Nephron progenitor cell (in vitro differentiated cells): ENCODE data around the gene STK32A.
A peak's percentile ranks its signal among the peaks of the same experiment; 100 is the strongest.

Experiments used
- DNase-seq: peaks from one replicate; pipeline ENCODE4 v3.0.0; 2021
- H3K27ac Mint-ChIP-seq: 2 replicates; pipeline ENCODE4 v1.8.0; 2021; ENCODE audit warnings: mild to moderate bottlenecking, moderate library complexity, mixed read lengths
- H3K27me3 Mint-ChIP-seq: 2 replicates; pipeline ENCODE4 v1.8.0; 2021; ENCODE audit warnings: mild to moderate bottlenecking, low read depth, mixed read lengths; ENCODE audit not compliant: poor library complexity
- H3K36me3 Mint-ChIP-seq: 2 replicates; pipeline ENCODE4 v1.8.0; 2021; ENCODE audit warnings: low read depth, mixed read lengths
- H3K4me1 Mint-ChIP-seq: 2 replicates; pipeline ENCODE4 v1.8.0; 2021; ENCODE audit warnings: mixed read lengths
- H3K4me3 Mint-ChIP-seq: 2 replicates; pipeline ENCODE4 v1.8.0; 2021; ENCODE audit warnings: mild to moderate bottlenecking, moderate library complexity, mixed read lengths
- H3K9me3 Mint-ChIP-seq: 2 replicates; pipeline ENCODE4 v1.8.0; 2021; ENCODE audit warnings: mild to moderate bottlenecking, moderate library complexity, mixed read lengths
- TF ChIP-seq, protein P1 (sequence below): fragments of 200-600 bp; sonication (generic); IDR thresholded peaks from 2 replicates; pipeline ENCODE4 v1.5.0; 2021; ENCODE audit warnings: antibody characterized with exemption

STK32A gene

GRCh38 chr5:147406636-147407035, 171.8 kb downstream of the STK32A start:
- Mint-ChIP-seq H3K27ac (no peak overlapping the region), H3K9me3 (no peaks in the 10 kb centered on the region), H3K4me1 (peaks cover 53% of the 10 kb centered on the region), H3K36me3 (peaks cover 57% of the 10 kb centered on the region), H3K4me3 (no peak overlapping the region), H3K27me3 (no peaks in the 10 kb centered on the region)
- TF ChIP-seq, protein P1, sequence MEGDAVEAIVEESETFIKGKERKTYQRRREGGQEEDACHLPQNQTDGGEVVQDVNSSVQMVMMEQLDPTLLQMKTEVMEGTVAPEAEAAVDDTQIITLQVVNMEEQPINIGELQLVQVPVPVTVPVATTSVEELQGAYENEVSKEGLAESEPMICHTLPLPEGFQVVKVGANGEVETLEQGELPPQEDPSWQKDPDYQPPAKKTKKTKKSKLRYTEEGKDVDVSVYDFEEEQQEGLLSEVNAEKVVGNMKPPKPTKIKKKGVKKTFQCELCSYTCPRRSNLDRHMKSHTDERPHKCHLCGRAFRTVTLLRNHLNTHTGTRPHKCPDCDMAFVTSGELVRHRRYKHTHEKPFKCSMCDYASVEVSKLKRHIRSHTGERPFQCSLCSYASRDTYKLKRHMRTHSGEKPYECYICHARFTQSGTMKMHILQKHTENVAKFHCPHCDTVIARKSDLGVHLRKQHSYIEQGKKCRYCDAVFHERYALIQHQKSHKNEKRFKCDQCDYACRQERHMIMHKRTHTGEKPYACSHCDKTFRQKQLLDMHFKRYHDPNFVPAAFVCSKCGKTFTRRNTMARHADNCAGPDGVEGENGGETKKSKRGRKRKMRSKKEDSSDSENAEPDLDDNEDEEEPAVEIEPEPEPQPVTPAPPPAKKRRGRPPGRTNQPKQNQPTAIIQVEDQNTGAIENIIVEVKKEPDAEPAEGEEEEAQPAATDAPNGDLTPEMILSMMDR, result no peak
- no peak for DNase-seq

GRCh38 chr5:147407094-147407681, 172.4 kb downstream of the STK32A start:
- no peaks in the 10 kb centered on the region for H3K27me3 Mint-ChIP-seq
- H3K9me3 Mint-ChIP-seq, result no peaks in the 10 kb centered on the region
- peak overlapping the region; percentile 76 for H3K27ac Mint-ChIP-seq
- no peak for DNase-seq
- TF ChIP-seq, protein P1, result no peak
- H3K4me3 Mint-ChIP-seq, result peak overlapping the region; percentile 37
- H3K4me1 Mint-ChIP-seq, result peaks cover 58% of the 10 kb centered on the region
- peaks cover 62% of the 10 kb centered on the region for H3K36me3 Mint-ChIP-seq

- Mint-ChIP-seq H3K4me1 (peaks cover 74% of the 10 kb centered on the region), H3K9me3 (no peaks in the 10 kb centered on the region), H3K4me3 (no peak overlapping the region), H3K27ac (no peak overlapping the region), H3K36me3 (peaks cover 63% of the 10 kb centered on the region), H3K27me3 (no peaks in the 10 kb centered on the region)
- TF ChIP-seq, protein P1, result no peak
- DNase-seq, result no peak
Measured at GRCh38 chr5:147408980-147409379, 174.2 kb downstream of the STK32A start.

DNA sequence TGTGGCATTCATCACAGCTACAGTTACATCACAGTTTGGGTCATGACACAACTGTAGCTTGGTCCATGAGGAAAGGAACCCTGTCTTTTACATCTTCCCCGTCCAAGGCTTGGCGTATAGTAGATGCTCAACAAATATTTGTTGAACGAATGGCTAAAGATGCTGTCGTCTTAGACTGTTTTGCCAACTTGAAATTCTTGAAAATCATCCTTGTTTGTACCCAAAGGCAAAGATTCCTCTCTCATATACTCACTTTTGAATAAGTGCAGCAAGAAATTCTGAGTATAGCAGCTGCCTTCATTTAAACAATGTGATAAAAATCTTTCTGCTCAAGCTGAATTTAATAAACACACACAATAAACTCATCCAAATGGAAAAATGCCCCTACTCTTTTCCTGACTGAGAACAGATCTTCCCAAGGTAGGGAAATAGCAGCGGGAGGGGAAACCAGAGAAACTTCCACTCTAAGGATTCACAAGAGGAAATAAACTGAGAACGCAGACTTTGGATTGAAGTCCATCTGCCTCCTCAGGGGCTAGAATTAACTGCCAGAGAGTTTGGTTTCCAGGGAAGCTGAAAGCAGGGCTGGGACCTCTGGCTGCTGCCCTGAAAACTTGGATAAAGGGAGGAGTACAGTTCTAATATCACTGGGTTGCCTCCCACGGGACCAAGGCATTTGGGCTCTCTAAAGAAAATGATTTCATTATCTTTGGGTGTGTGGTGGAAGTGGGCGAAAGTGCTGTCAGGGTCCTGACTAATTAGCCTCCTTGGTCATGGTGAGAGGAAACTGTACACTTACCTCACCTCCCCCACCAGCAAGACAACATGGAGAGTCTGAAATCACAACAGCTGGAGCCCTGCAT, 175.9 kb downstream of the STK32A start:
- Mint-ChIP-seq H3K4me3 (no peak overlapping the region), H3K9me3 (no peaks in the 10 kb centered on the region), H3K27ac (peak overlapping the region; percentile 90), H3K36me3 (peaks cover 68% of the 10 kb centered on the region), H3K4me1 (peaks cover 84% of the 10 kb centered on the region), H3K27me3 (no peaks in the 10 kb centered on the region)
- TF ChIP-seq, protein P1, result no peak
- no peak for DNase-seq

GRCh38 chr5:147411359-147412319, 176.8 kb downstream of the STK32A start:
- Mint-ChIP-seq H3K4me3 (no peak overlapping the region), H3K27ac (peak overlapping the region; percentile 90), H3K27me3 (no peaks in the 10 kb centered on the region), H3K4me1 (peaks cover 89% of the 10 kb centered on the region), H3K36me3 (peaks cover 65% of the 10 kb centered on the region), H3K9me3 (no peaks in the 10 kb centered on the region)
- TF ChIP-seq, protein P1, result no peak
- DNase-seq, result no peak
